Gastrocnemius medialis (tissue), 4 donors: ENCODE results near the gene MAST4.

Source experiments
- CTCF ChIP-seq, 5 experiments: fragments of 450-650 bp in 3 of 5; fragments of 200-600 bp in 2 of 5; sonication (generic) in 2 of 5; IDR thresholded peaks in 4 of 5; conservative IDR thresholded peaks in 1 of 5; 1 replicate in 4 of 5; 2 replicates in 1 of 5; pipeline ENCODE4 v1.5.1; 2016 to 2019; ENCODE audit warnings: antibody characterized with exemption in 5 of 5, mild to moderate bottlenecking in 3 of 5, moderate library complexity in 3 of 5
- POLR2A ChIP-seq, 2 donors: fragments of 450-650 bp; IDR thresholded peaks; one replicate each; pipeline ENCODE4 v1.6.1; 2017; ENCODE audit warnings: antibody characterized with exemption in 2 of 2, mild to moderate bottlenecking in 2 of 2, moderate library complexity in 2 of 2

- TF ChIP-seq CTCF (IDR thresholded peaks at IDR 0.05 in 4 of 5, conservative IDR thresholded peaks at IDR 0.05 in 1 of 5) = no peak
- no peak for TF ChIP-seq POLR2A (IDR thresholded peaks at IDR 0.05)
These were observed 617.8 kb downstream of the MAST4 start for GRCh38 chr5:67214036-67214435.
